Transverse colon (tissue), 4 donors: Measurements from ENCODE around the gene HNRNPM. TPM values are rescaled to one million over a fixed set of nuclear protein-coding genes. Genes with fewer than 3 reads are reported as not detected.
"Not testable (repeated sequence)": the region's sequence is repeated elsewhere in the genome, so short reads cannot be mapped to it uniquely, and the experiment has no call there.

Experiments
- DNase-seq: peaks from one replicate; pipeline ENCODE4 v3.0.0-alpha.2; 2019
- H3K27ac ChIP-seq, 4 donors: fragments of 200-600 bp; sonication (generic); 2 replicates each; pipeline ENCODE4 v1.5.1; 2016 to 2018; ENCODE audit warnings: inconsistent platforms in 4 of 4
- H3K27me3 ChIP-seq: fragments of 200-600 bp; sonication (generic); 2 replicates; pipeline ENCODE4 v1.5.1; 2017; ENCODE audit warnings: inconsistent platforms
- H3K36me3 ChIP-seq, 4 donors: fragments of 200-600 bp; sonication (generic); 2 replicates each; pipeline ENCODE4 v1.5.1; 2017 to 2019; ENCODE audit warnings: inconsistent platforms in 4 of 4
- H3K4me1 ChIP-seq, 4 donors: fragments of 200-600 bp; sonication (generic); 2 replicates each; pipeline ENCODE4 v1.5.1; 2017 to 2020; ENCODE audit warnings: inconsistent platforms in 4 of 4
- H3K4me3 ChIP-seq, 4 donors: fragments of 200-600 bp; sonication (generic); 1 replicate in 1 of 4; 2 replicates in 3 of 4; pipeline versions ENCODE4 v1.5.1 to v1.6.1; 2017 to 2019; ENCODE audit warnings: inconsistent platforms in 4 of 4
- H3K9me3 ChIP-seq, 2 donors: fragments of 200-600 bp; sonication (generic); 2 replicates each; pipeline ENCODE4 v1.5.1; 2017 to 2019; ENCODE audit warnings: inconsistent platforms in 2 of 2
- CTCF ChIP-seq, 5 experiments: fragments of 200-600 bp in 3 of 5; fragments of 450-650 bp in 2 of 5; sonication (generic) in 3 of 5; IDR thresholded peaks; 1 replicate in 2 of 5; 2 replicates in 3 of 5; pipeline ENCODE4 v1.5.1; 2016 to 2017; ENCODE audit warnings: antibody characterized with exemption in 5 of 5, inconsistent platforms in 3 of 5, mild to moderate bottlenecking in 2 of 5, moderate library complexity in 1 of 5
- EP300 ChIP-seq: sonication (generic); formaldehyde crosslinking; IDR thresholded peaks from one replicate; pipeline ENCODE4 v1.6.1; 2017; ENCODE audit warnings: antibody characterized with exemption, low read depth
- POLR2A ChIP-seq: fragments of 450-650 bp; IDR thresholded peaks from one replicate; pipeline ENCODE4 v1.6.1; 2016; ENCODE audit warnings: antibody characterized with exemption, mild to moderate bottlenecking, moderate library complexity
- POLR2AphosphoS5 ChIP-seq, 3 donors: sonication (generic); formaldehyde crosslinking; IDR thresholded peaks; one replicate each; pipeline ENCODE4 v1.6.1; 2016; ENCODE audit warnings: antibody characterized with exemption in 3 of 3
- WGBS, 2 donors: methylation state at CpG; one replicate each; pipeline ENCODE4 v1.1.5; 2018; ENCODE audit warnings: low coverage in 1 of 2; 5-methylcytosine and 5-hydroxymethylcytosine counted together
- in situ Hi-C, 4 donors: fragments of 200-750 bp; cut with MboI; loops; one replicate each; pipeline versions ENCODE4 v1.15.0 to v1.15.1; 2017; ENCODE audit warnings: low sequenced_read_pairs in 3 of 4, low pct_ligation_motif_present in 1 of 4, low pct_unique_long_range_greater_than_20kb in 1 of 4
- intact Hi-C: fragments of 100-400 bp; cut with DNase I; formaldehyde crosslinking; loops from one replicate; pipeline ENCODE4 v1.15.1; 2023; ENCODE audit warnings: low total_unique reads
- total RNA-seq, 4 donors: library from RNA; depleted of rRNA; stranded (reverse); fragments of >200 nt; gene quantifications; one replicate each; pipeline ENCODE4 v1.1.0, GENCODE V29; 2016

The HNRNPM gene
- total RNA-seq, 4 donors from 2014 or later, result 72.2 to 164 (median 101) TPM

- in situ Hi-C loops, result loop anchor here in 1 of 4 donors (25.0 kb wide), 1 partner anchor 102 kb away; the partner anchor contains the start of gene MARCHF2
- H3K9me3 ChIP-seq, result no peaks in the 10 kb centered on the region
- peak within 1 kb of the TSS; percentile 41 to 85 (median 73) for H3K4me3 ChIP-seq
- peaks cover 10 to 26% (median 22%) of the 10 kb centered on the region in 4 donors for H3K4me1 ChIP-seq
- H3K27me3 ChIP-seq, result no peaks in the 10 kb centered on the region
- no peak for TF ChIP-seq CTCF (IDR thresholded peaks at IDR 0.05)
- TF ChIP-seq POLR2AphosphoS5 (IDR thresholded peaks at IDR 0.05), result peak; percentile 97 to 99 (median 98)
- peak; percentile 95 for TF ChIP-seq POLR2A
- TF ChIP-seq EP300, result no peak
- peak; percentile 98 for DNase-seq
- intact Hi-C loops, result no loop called here
- 0% methylated on average over 58 of the region's 70 CpGs; no CpG with 5 or more reads in 1 of the 2 donors for WGBS, 2 donors
- H3K36me3 ChIP-seq, result peaks cover 0 to 6% (median 0%) of the 10 kb centered on the region in 4 donors
- H3K27ac ChIP-seq, result peak within 1 kb of the TSS; percentile 94 to 99 (median 96)
Observed at GRCh38 chr19:8513687-8514504, 69.1 kb downstream of the HNRNPM start, which contains the start of gene ZNF414. Gene ZNF414 (minus strand): TSS chr19:8514167. CDS start chr19:8514046, 121 bp downstream.

- H3K9me3 ChIP-seq, H3K36me3 ChIP-seq, DNase-seq, H3K27me3 ChIP-seq, intact Hi-C loops: not testable (repeated sequence)
- 32 to 58% methylated on average over 6 to 21 of the region's 21 CpGs for WGBS, 2 donors
- Histone ChIP-seq H3K4me3 (peak overlapping the region in 3 of 4 donors; percentile 72 to 85 (median 74)), H3K4me1 (peaks cover 10 to 26% (median 22%) of the 10 kb centered on the region in 4 donors), H3K27ac (peak overlapping the region; percentile 94 to 99 (median 96))
- in situ Hi-C loops, result loop anchor here in 1 of 4 donors (25.0 kb wide), 1 partner anchor 102 kb away; the partner anchor contains the start of gene MARCHF2
Observed at GRCh38 chr19:8514505-8515009, 69.8 kb downstream of the HNRNPM start.

GRCh38 chr19:8515317-8515716 lies 70.5 kb downstream of the HNRNPM start:
- H3K9me3 ChIP-seq, result no peaks in the 10 kb centered on the region
- TF ChIP-seq EP300 (no peak), POLR2A (no peak), POLR2AphosphoS5 (IDR thresholded peaks at IDR 0.05) (no peak), CTCF (IDR thresholded peaks at IDR 0.05) (no peak)
- DNase-seq, result no peak
- H3K27me3 ChIP-seq, result no peaks in the 10 kb centered on the region
- 89% methylated on average over 11 of the region's 11 CpGs; no CpG with 5 or more reads in 1 of the 2 donors for WGBS, 2 donors
- intact Hi-C loops, result no loop called here
- in situ Hi-C loops, result loop anchor here in 1 of 4 donors (25.0 kb wide), 1 partner anchor 103 kb away; the partner anchor contains the start of gene MARCHF2
- H3K27ac ChIP-seq, result no peak overlapping the region
- H3K4me1 ChIP-seq, result peaks cover 10 to 26% (median 22%) of the 10 kb centered on the region in 4 donors
- H3K4me3 ChIP-seq, result no peak overlapping the region
- H3K36me3 ChIP-seq, result peaks cover 0 to 6% (median 0%) of the 10 kb centered on the region in 4 donors

GRCh38 chr19:8517551-8518442 lies 73.0 kb downstream of the HNRNPM start:
- H3K36me3 ChIP-seq, result no peaks in the 10 kb centered on the region
- in situ Hi-C loops, result loop anchor here in 1 of 4 donors (25.0 kb wide), 1 partner anchor 105 kb away; the partner anchor contains the start of gene MARCHF2
- no peak for TF ChIP-seq EP300
- no peak for TF ChIP-seq POLR2A
- TF ChIP-seq POLR2AphosphoS5 (IDR thresholded peaks at IDR 0.05), result no peak
- no peak for TF ChIP-seq CTCF (IDR thresholded peaks at IDR 0.05)
- peaks cover 7 to 16% (median 10%) of the 10 kb centered on the region in 4 donors for H3K4me1 ChIP-seq
- no peak overlapping the region for H3K4me3 ChIP-seq
- WGBS, 2 donors, result 35 to 46% methylated on average over 2 to 9 of the region's 10 CpGs
- peak overlapping the region in 3 of 4 donors; percentile 27 to 61 (median 56) for H3K27ac ChIP-seq
- H3K27me3 ChIP-seq, result no peaks in the 10 kb centered on the region
- intact Hi-C loops, result no loop called here
- DNase-seq, result no peak
- no peaks in the 10 kb centered on the region for H3K9me3 ChIP-seq
